ENCODE measurements around the gene CLDND1. TPM values are rescaled to one million over a fixed set of nuclear protein-coding genes. Genes with fewer than 3 reads are reported as not detected.

The CLDND1 gene
- total and polyA plus RNA-seq, 2 experiments from 2014 or later = 59.8 to 92.7 TPM

GRCh38 chr3:98553753-98554152 is 31.1 kb upstream of the CLDND1 start:
- H3K4me3 ChIP-seq = no peak overlapping the region
- no peak overlapping the region for H2AFZ ChIP-seq
- Mint-ChIP-seq H3K9me3 (no peaks in the 10 kb centered on the region), H3K27ac (no peak overlapping the region), H3K4me1 (peaks cover 3% of the 10 kb centered on the region; the same call in 1 of the 3 replicates), H3K36me3 (ENCODE audit: low read depth) (no peaks in the 10 kb centered on the region), H3K27me3 (ENCODE audit: insufficient read depth, low read depth, poor library complexity) (no peaks in the 10 kb centered on the region), H3K4me3 (no peak overlapping the region)
- H3K79me2 ChIP-seq (replicated peaks; ENCODE audit: insufficient read depth) = no peaks in the 10 kb centered on the region
- DNase-seq (ENCODE audit: low spot score) (no peak), ATAC-seq (no peak)
- no peaks in the 10 kb centered on the region for H3K27me3 ChIP-seq (ENCODE audit: insufficient read depth)
- H3F3A ChIP-seq (replicated peaks; ENCODE audit: low read depth) = no peaks in the 10 kb centered on the region
- no peak for TF ChIP-seq REST (IDR thresholded peaks at IDR 0.05; ENCODE audit: unreplicated experiment)
- no peak for TF ChIP-seq NANOG (IDR thresholded peaks at IDR 0.05; ENCODE audit: borderline replicate concordance)
- no peak for TF ChIP-seq EZH2 (IDR thresholded peaks at IDR 0.05; ENCODE audit: low read depth, unreplicated experiment)
- no peak for TF ChIP-seq STAT1 (IDR thresholded peaks at IDR 0.05; ENCODE audit: unreplicated experiment)
- no peak for TF ChIP-seq ZNF114 (CRISPR knock-in tag; IDR thresholded peaks at IDR 0.05)
- TF ChIP-seq JUNB (IDR thresholded peaks at IDR 0.05; ENCODE audit: unreplicated experiment) = no peak
- no peak for TF ChIP-seq ZNF331 (CRISPR knock-in tag; IDR thresholded peaks at IDR 0.05; ENCODE audit: low read depth)
- H3K4me1 ChIP-seq (ENCODE audit: insufficient read depth) = no peaks in the 10 kb centered on the region
- H3K27ac ChIP-seq (ENCODE audit: low read depth) = no peak overlapping the region
- H3K9me2 ChIP-seq (ENCODE audit: insufficient read depth) = no peaks in the 10 kb centered on the region
- no peaks in the 10 kb centered on the region for H3K36me3 ChIP-seq (ENCODE audit: insufficient read depth)
- H4K20me1 ChIP-seq (replicated peaks; ENCODE audit: insufficient read depth) = no peaks in the 10 kb centered on the region
- H3K4me2 ChIP-seq = no peak overlapping the region

- no peak overlapping the region for H2AFZ ChIP-seq
Measured at GRCh38 chr3:98553021-98553563, 30.4 kb upstream of the CLDND1 start.

More at GRCh38 chr3:98553021-98553563, 30.4 kb upstream of the CLDND1 start:
- TF ChIP-seq STAT1 (IDR thresholded peaks at IDR 0.05; ENCODE audit: unreplicated experiment) = no peak
- no peak for TF ChIP-seq ZNF331 (CRISPR knock-in tag; IDR thresholded peaks at IDR 0.05; ENCODE audit: low read depth)
- TF ChIP-seq CREB1 (CRISPR knock-in tag; IDR thresholded peaks at IDR 0.05; ENCODE audit: low read depth) = no peak
- no peak for TF ChIP-seq EZH2phosphoT487 (IDR thresholded peaks at IDR 0.05; ENCODE audit: unreplicated experiment)
- peaks cover 3% of the 10 kb centered on the region; the same call in 1 of the 3 replicates for H3K4me1 Mint-ChIP-seq
- H3K9me3 Mint-ChIP-seq = no peaks in the 10 kb centered on the region
- ATAC-seq (no peak), DNase-seq (ENCODE audit: low spot score) (no peak)
- H3K27me3 ChIP-seq (ENCODE audit: insufficient read depth) = no peaks in the 10 kb centered on the region
- H3K36me3 ChIP-seq (ENCODE audit: insufficient read depth) = no peaks in the 10 kb centered on the region
- H3K27ac ChIP-seq (ENCODE audit: low read depth) = no peak overlapping the region
- H3K9me2 ChIP-seq (ENCODE audit: insufficient read depth) = no peaks in the 10 kb centered on the region
- no peaks in the 10 kb centered on the region for H3K27me3 Mint-ChIP-seq (ENCODE audit: insufficient read depth, low read depth, poor library complexity)
- no peaks in the 10 kb centered on the region for H4K20me1 ChIP-seq (replicated peaks; ENCODE audit: insufficient read depth)
- H3K36me3 Mint-ChIP-seq (ENCODE audit: low read depth) = no peaks in the 10 kb centered on the region
- H3K4me3 ChIP-seq = no peak overlapping the region
- no peaks in the 10 kb centered on the region for H3K79me2 ChIP-seq (replicated peaks; ENCODE audit: insufficient read depth)
- H3K4me3 Mint-ChIP-seq = no peak overlapping the region
- no peaks in the 10 kb centered on the region for H3F3A ChIP-seq (replicated peaks; ENCODE audit: low read depth)
- no peak overlapping the region for H3K4me2 ChIP-seq
- no peak overlapping the region for H3K27ac Mint-ChIP-seq
- no peaks in the 10 kb centered on the region for H3K4me1 ChIP-seq (ENCODE audit: insufficient read depth)

All from GM23338 (cell line).